Stimulated activated CD4-positive, alpha-beta T cell treated with anti-CD3 and anti-CD28 coated beads, Interleukin-1b, Interleukin-23, amount 100 ng/mL, for 48 hours (primary cell): ENCODE results near the gene OVOL1.

Experiments used
- DNase-seq: peaks from one replicate; pipeline ENCODE4 v3.0.0-alpha.2; 2020

The OVOL1 gene

GRCh38 chr11:65793144-65793581 is 6.3 kb downstream of the OVOL1 start:
- DNase-seq, result no peak

GRCh38 chr11:65793625-65794400 is 7.0 kb downstream of the OVOL1 start:
- no peak for DNase-seq

DNA sequence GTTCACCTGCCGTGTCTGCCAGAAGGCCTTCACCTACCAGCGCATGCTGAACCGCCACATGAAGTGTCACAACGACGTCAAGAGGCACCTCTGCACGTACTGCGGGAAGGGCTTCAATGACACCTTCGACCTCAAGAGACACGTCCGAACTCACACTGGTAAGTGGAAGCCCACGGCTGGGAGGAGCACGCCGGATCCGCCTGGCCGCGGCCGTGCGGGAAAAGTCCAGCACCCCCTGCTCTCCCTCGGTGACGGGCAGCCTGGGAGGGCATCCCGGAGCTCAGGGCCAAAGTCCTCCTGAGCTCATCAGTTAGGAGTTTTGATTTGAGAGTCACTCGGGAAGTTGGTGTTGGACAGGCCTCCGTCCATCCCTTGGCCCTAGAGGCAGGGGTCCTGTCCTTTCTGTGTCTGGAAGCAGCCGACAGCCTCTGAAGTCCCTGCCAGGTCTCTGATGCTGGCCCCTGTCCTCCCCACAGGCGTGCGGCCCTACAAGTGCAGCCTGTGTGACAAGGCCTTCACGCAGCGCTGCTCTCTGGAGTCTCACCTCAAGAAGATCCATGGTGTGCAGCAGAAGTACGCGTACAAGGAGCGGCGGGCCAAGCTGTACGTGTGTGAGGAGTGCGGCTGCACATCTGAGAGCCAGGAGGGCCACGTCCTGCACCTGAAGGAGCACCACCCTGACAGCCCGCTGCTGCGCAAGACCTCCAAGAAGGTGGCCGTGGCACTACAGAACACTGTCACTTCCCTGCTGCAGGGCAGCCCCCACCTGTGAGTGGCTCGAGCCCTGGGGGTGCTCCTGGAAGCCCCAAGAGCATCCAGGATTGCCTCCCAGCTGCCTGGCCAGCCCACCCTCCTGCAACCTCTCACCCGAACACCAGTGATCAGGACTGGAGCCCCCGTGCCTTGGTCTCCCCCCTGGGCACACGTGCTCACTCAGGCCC is 8.0 kb downstream of the OVOL1 start:
- no peak for DNase-seq

DNA sequence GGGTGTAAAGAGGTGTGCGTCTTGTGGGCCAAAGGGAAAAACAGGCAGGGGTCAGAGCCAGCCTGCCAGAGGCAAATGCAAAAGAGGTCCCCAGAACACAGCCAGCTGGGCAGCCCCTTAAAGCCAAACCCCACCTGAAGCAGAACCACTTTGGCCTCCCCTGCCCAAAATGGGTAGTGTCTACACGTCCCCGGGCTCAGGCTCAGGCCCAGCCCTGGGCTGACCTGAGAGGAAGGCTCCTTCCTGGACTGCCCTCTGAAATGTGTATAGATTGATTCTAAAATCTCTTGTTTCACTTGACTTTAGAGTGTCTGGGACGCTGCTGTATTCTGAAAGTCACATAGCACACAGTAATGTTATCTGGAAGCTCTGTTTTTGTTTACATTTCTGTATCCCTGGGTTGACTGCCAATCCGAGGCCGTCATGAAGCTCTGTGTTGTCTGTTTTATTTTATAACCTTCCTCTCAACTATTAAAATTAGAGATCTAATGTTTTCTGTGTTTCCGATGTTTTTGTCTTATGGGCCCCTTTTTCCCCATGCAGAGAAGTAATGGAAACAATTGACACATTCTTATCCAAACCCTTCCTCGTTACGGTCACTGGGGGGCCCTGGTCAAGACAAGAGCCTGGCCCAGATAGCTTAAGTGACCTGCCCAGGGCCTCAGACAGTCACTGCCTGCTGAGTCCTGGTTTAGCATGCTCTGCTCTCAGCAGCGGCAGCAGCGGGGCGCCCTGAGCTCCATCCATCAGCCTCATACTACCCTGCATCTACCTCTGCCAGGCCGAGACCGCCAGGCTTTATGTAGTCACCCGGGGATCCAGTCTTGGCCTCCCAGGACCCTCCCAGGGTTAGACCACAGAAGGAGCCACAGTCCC is 10.1 kb downstream of the OVOL1 start:
- no peak for DNase-seq

- no peak for DNase-seq
These were observed 10.8 kb downstream of the OVOL1 start for GRCh38 chr11:65797711-65798110.

GRCh38 chr11:65798882-65799281 is 12.0 kb downstream of the OVOL1 start:
- no peak for DNase-seq

DNA sequence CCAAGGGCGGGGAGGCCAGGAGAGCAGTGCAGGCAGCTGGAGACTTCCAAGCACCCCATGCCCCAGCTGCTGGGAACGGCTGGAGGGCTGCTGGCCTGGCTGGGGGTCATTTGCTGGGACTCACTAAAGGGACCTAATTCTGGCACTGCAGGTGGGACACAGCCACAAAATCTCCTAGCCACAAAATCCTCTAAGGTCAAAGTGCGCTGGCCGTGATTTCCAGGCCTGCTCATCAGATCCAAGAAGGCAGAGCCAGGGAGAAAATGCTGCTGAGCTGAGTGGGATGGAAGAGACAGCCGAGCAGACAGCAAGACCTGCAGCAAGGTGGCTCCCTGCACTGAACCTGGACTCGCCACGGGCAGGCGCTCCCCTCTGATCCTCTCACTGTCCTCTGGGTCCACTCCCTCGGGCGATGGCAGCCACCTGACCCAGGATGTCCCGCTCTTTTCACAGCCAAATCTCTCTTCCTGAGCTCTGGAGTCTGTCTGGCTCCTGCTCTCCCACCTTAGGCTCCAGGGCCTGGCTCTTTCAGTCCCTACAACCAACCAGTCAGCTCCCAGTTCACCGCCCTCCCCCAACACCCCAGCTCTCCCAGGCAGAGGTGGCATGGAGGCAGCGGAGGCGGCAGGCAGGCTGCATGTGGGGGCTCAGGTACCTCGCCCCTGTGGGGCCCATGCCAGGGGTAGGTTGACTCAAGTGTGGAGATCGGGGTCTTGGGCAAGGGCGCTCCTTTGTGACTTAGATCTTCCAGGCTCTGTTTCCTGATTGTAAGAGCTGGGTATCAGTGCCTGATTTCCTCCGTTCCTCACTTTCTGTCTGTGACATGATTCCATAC is 14.5 kb downstream of the OVOL1 start:
- no peak for DNase-seq

- no peak for DNase-seq
These were observed 16.0 kb downstream of the OVOL1 start for GRCh38 chr11:65802841-65803240.

GRCh38 chr11:65803797-65804492 is 17.1 kb downstream of the OVOL1 start:
- no peak for DNase-seq

GRCh38 chr11:65806979-65807378 is 20.1 kb downstream of the OVOL1 start:
- DNase-seq, result no peak

DNA sequence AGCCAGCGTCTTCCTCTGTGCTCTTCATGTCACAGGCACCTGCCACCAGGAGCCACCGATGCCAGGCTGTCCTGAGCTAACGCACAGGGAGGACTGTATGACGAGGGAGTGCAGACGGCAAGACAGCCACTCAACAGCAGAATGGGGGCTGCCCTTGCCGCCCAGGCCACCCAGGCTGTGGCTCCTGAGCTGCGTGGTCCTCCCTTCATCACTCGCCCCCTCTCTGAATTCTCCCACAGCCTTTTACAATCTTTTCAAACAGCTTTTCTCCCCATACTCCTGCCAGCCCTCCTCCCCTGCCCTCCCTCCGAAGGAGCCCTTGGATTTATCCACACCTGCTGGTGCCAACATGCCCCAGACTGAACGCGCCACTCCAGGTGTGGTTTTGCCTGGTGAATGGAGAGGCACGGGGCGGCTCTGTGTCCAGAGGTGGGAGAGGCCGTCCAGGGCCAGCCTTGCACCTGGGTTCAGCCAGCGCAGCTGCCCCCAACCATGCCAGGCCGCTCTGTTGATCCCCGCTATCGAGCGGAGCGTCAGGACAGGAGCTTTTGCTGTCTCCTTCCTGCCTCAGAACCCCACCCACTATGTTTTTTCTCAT is 22.0 kb downstream of the OVOL1 start:
- DNase-seq, result no peak

DNA sequence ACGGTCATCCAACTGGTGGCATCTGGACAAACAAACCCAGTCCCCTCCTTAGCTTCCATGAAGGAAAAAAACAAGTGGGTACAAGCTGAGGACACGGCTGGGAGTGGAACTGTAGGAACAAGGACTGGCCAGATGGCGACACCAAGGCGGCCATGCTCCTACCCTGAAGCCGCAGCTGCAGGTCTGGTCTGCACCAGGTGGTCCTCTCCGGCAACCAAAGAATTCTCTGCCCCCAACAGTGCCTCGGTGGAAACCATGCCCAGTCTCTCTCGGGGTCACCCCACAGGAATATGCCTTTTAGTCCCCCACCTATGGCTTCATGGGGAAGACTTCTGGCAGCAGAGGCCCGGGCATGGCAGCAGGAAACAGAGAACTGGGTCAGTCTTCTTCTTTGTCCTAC is 22.6 kb downstream of the OVOL1 start:
- DNase-seq, result no peak

DNA sequence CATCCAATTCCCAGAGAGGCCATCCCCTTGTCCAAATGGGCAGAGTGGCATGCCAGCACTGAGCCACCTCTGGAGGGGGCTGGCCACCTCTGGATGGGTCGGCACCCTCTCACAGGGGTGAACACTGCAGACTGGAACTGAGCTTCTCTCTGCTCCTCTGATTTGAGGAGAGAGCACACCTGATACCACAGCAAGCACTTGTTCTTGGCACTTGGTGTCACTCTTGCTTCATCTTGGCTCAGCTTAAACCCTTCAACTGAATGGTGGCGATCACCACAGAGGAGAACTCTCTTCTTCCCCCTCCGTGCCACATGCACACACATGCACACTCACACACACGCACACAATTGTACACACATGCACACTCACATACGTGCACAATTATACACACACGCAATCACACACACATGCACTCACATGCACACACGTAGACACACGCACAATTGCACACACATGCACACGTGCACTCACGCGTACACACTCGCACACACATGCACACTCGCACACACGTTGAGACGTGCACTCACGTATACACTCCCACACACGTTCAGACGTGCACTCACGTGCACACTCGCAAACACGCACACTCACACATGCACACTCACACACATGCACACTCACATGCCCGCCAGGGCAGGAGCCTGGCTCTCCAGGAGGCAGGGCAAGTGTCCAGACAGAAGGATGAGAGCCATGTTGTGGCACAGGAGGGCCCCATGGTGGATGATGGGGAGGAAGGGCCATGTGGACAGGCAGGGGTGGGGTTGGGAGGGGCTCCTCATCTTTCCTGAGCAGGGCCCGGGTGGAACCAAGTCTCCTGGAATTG is 23.4 kb downstream of the OVOL1 start:
- no peak for DNase-seq

DNA sequence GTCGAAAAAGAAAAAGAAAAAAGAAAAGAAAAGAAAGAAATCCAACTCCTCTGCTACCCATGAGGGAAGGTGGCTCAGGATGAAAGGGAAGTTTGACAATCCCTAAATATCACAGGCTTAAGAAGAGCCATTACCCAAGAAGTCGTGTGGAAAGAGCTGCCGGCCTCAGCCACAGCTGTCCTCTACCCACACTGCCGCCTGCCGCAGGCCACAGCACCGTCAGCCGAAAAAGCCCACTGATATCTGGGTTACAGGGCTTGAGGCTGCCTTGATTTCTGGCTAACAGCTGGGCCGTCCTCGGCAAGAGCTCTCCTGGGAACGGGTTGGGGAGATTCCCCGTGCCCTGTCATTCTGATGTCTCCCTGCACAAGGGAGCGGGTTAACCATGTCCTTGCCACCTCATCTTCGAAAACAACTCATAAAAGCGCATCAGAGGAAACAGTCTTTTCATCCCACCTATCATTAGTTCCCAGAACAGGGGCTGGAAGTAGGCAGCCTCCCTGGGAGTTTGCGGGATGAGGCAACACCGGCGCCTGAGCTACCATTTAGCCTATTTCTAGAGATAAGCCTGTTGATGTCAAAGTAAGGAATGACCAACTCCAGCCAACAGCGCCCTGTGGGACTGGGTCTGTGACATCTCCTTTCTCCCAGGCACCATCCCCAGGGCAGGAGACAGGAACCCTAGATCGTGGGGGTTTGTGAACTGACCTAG is 25.1 kb downstream of the OVOL1 start:
- DNase-seq, result no peak

GRCh38 chr11:65814131-65814985 is 27.5 kb downstream of the OVOL1 start:
- no peak for DNase-seq

DNA sequence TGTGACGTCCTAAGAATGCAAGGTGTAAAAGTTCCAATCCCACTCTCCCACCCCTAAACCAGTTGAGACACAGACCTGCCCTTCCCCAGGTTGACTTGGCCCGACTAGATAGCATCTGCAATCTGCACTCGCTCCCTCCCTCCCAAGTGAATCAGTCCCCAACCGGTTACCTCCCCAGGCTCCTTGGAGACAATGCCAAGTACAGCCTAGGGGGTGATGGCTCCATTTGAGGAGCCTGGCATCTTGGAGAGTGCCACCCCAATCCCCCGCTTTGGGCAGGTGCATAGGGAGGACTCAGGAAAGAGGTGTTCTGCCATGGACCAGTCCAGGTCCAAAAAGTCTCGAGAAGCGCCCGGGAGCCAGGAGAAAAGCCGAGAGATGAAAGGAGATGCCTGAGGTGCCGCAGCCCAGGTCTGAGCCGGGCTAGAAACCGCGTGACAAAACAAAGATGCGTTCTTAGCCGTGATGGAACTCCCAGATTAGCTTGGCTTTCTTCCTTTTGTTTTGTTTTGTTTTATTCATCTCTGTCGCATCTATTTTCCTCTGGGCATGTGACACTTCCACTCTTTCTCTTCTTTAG is 28.2 kb downstream of the OVOL1 start:
- DNase-seq, result no peak

GRCh38 chr11:65816696-65817095 is 29.8 kb downstream of the OVOL1 start:
- DNase-seq, result no peak

DNA sequence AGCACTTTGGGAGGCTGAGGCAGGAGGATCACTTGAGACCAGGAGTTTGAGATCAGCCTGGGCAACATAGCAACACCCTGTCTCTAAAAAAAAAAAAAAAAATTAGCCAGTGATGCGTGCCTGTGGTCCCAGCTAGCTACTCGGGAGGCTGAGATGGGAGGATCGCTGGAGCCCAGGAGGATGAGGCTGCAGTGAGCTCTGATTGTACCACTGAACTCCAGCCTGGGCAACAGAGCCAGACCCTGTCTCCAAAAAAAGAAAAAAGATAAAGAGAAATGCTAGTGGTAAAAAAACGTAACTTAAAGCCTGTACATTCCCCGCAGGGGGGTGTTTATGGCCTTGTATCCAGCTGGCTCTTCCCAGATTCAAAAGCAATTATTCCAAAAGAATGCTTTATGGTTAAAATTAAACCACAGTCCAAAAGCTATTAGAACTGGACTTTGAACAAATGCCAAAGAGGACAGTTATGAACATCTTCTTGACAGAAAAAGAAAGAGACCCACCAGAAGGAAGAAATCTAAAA is 30.5 kb downstream of the OVOL1 start:
- no peak for DNase-seq
